ENCODE measurements around the gene KIF1B.

KIF1B gene

DNA sequence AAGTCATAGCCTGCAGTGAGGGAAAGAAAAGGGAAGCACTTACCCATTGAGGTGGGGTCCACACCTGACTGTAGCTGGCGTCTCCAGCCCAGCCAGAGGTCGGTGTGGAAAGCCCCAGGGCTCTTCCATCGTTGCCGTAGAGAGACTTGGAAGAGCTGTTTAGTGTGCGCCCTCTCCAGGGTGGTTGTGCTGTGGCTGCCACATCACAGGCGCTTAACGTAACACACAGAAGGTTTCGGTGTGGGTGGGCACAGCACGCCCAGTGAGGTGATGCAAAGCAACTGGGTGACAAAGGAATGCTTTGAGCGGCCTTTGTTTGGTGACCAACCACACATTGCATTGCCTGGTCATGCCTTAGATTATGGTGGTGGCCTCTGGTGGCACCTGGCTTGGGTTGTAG, 36.8 kb upstream of the KIF1B start (continued):
- TF ChIP-seq, protein P1, sequence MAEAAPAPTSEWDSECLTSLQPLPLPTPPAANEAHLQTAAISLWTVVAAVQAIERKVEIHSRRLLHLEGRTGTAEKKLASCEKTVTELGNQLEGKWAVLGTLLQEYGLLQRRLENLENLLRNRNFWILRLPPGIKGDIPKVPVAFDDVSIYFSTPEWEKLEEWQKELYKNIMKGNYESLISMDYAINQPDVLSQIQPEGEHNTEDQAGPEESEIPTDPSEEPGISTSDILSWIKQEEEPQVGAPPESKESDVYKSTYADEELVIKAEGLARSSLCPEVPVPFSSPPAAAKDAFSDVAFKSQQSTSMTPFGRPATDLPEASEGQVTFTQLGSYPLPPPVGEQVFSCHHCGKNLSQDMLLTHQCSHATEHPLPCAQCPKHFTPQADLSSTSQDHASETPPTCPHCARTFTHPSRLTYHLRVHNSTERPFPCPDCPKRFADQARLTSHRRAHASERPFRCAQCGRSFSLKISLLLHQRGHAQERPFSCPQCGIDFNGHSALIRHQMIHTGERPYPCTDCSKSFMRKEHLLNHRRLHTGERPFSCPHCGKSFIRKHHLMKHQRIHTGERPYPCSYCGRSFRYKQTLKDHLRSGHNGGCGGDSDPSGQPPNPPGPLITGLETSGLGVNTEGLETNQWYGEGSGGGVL (tag by site-specific recombination; IDR thresholded peaks at IDR 0.05): no peak
- TF ChIP-seq ZNF600 (tag by site-specific recombination; IDR thresholded peaks at IDR 0.05): no peak

DNA sequence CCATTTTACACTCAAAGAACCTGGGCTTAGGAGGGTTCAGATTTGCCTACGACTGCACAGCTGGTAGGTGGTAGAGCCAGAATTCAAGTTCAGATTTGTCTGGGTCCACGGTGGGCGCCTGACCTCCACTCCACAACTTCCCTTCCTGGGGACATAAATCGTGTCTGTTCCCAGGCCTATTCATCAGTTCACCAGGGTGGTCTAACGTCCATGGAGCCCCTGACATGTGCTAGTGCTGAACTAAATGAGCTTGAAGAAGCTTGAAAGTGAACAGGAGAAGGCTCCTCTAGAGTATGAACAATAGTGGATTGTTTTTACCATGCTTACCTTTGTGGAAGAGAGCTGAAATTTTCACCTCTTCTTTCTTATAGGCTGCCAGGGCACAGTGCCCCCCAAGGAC, 32.5 kb upstream of the KIF1B start:
- peaks cover 4 to 50% of the 10 kb centered on the region in 2 experiments; a peak in 2 of 3 replicates for H3K36me3 ChIP-seq (ENCODE audit: control insufficient read depth in 2 of 2, insufficient read depth in 1 of 2, low read length in 2 of 2)
- CTCF ChIA-PET: interaction anchor here (0.6 to 1.6 kb wide), 4 partner anchors 21 to 234 kb away, joined by 3 to 5 read pairs (median 3); partner anchors contain the start of genes KIF1B, LZIC and NMNAT1
- H3K4me3 ChIP-seq (ENCODE audit: low read depth, low read length): no peak overlapping the region
- TF ChIP-seq EGR2 (tag by site-specific recombination; IDR thresholded peaks at IDR 0.05; ENCODE audit: low read depth): no peak
- no peak for TF ChIP-seq ZNF133 (tag by site-specific recombination; IDR thresholded peaks at IDR 0.05)
- TF ChIP-seq OSR2 (tag by site-specific recombination; IDR thresholded peaks at IDR 0.05): no peak
- TF ChIP-seq GFI1B (tag by site-specific recombination; IDR thresholded peaks at IDR 0.05): no peak
- no peak for TF ChIP-seq ZNF585B (tag by site-specific recombination; IDR thresholded peaks at IDR 0.05)
- TF ChIP-seq ZNF521 (tag by site-specific recombination; IDR thresholded peaks at IDR 0.05): no peak
- no peak for TF ChIP-seq ZIC2 (tag by site-specific recombination; IDR thresholded peaks at IDR 0.05)
- TF ChIP-seq, protein P2, sequence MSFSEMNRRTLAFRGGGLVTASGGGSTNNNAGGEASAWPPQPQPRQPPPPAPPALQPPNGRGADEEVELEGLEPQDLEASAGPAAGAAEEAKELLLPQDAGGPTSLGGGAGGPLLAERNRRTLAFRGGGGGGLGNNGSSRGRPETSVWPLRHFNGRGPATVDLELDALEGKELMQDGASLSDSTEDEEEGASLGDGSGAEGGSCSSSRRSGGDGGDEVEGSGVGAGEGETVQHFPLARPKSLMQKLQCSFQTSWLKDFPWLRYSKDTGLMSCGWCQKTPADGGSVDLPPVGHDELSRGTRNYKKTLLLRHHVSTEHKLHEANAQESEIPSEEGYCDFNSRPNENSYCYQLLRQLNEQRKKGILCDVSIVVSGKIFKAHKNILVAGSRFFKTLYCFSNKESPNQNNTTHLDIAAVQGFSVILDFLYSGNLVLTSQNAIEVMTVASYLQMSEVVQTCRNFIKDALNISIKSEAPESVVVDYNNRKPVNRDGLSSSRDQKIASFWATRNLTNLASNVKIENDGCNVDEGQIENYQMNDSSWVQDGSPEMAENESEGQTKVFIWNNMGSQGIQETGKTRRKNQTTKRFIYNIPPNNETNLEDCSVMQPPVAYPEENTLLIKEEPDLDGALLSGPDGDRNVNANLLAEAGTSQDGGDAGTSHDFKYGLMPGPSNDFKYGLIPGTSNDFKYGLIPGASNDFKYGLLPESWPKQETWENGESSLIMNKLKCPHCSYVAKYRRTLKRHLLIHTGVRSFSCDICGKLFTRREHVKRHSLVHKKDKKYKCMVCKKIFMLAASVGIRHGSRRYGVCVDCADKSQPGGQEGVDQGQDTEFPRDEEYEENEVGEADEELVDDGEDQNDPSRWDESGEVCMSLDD (tag by site-specific recombination; IDR thresholded peaks at IDR 0.05): no peak
- TF ChIP-seq KLF10 (tag by site-specific recombination; IDR thresholded peaks at IDR 0.05): no peak
- TF ChIP-seq ZNF629 (tag by site-specific recombination; IDR thresholded peaks at IDR 0.05): no peak
- TF ChIP-seq, protein P3, sequence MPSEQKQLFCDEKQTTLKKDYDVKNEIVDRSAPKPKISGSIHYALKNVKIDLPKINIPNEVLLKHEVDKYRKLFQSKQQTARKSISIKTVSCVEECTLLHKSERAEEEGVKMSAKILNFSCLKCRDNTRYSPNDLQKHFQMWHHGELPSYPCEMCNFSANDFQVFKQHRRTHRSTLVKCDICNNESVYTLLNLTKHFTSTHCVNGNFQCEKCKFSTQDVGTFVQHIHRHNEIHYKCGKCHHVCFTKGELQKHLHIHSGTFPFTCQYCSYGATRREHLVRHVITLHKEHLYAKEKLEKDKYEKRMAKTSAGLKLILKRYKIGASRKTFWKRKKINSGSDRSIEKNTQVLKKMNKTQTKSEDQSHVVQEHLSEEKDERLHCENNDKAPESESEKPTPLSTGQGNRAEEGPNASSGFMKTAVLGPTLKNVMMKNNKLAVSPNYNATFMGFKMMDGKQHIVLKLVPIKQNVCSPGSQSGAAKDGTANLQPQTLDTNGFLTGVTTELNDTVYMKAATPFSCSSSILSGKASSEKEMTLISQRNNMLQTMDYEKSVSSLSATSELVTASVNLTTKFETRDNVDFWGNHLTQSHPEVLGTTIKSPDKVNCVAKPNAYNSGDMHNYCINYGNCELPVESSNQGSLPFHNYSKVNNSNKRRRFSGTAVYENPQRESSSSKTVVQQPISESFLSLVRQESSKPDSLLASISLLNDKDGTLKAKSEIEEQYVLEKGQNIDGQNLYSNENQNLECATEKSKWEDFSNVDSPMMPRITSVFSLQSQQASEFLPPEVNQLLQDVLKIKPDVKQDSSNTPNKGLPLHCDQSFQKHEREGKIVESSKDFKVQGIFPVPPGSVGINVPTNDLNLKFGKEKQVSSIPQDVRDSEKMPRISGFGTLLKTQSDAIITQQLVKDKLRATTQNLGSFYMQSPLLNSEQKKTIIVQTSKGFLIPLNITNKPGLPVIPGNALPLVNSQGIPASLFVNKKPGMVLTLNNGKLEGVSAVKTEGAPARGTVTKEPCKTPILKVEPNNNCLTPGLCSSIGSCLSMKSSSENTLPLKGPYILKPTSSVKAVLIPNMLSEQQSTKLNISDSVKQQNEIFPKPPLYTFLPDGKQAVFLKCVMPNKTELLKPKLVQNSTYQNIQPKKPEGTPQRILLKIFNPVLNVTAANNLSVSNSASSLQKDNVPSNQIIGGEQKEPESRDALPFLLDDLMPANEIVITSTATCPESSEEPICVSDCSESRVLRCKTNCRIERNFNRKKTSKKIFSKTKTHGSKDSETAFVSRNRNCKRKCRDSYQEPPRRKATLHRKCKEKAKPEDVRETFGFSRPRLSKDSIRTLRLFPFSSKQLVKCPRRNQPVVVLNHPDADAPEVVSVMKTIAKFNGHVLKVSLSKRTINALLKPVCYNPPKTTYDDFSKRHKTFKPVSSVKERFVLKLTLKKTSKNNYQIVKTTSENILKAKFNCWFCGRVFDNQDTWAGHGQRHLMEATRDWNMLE (tag by site-specific recombination; conservative IDR thresholded peaks at IDR 0.05; ENCODE audit: low read depth): no peak
- no peak for TF ChIP-seq ZNF114 (tag by site-specific recombination; IDR thresholded peaks at IDR 0.05)
- no peak overlapping the region for H3K27ac ChIP-seq (ENCODE audit: extremely low read depth, low read depth, low read length)
- POLR2A ChIA-PET: no interaction called here
- H3K4me1 ChIP-seq (ENCODE audit: control insufficient read depth, insufficient read depth, low read length): no peaks in the 10 kb centered on the region
- H3K9me3 ChIP-seq (ENCODE audit: control insufficient read depth, insufficient read depth, low read depth, low read length): no peaks in the 10 kb centered on the region
